GM19372 (cell line): ENCODE results near the gene SH3BP1.

ENCODE experiments used
- ATAC-seq: cut with Tn5 transposase; IDR thresholded peaks from one replicate; pipeline ENCODE4 v1.9.1; 2021; ENCODE audit warnings: mild to moderate bottlenecking, low read depth, moderate library complexity; ENCODE audit not compliant: unreplicated experiment

The SH3BP1 gene

DNA sequence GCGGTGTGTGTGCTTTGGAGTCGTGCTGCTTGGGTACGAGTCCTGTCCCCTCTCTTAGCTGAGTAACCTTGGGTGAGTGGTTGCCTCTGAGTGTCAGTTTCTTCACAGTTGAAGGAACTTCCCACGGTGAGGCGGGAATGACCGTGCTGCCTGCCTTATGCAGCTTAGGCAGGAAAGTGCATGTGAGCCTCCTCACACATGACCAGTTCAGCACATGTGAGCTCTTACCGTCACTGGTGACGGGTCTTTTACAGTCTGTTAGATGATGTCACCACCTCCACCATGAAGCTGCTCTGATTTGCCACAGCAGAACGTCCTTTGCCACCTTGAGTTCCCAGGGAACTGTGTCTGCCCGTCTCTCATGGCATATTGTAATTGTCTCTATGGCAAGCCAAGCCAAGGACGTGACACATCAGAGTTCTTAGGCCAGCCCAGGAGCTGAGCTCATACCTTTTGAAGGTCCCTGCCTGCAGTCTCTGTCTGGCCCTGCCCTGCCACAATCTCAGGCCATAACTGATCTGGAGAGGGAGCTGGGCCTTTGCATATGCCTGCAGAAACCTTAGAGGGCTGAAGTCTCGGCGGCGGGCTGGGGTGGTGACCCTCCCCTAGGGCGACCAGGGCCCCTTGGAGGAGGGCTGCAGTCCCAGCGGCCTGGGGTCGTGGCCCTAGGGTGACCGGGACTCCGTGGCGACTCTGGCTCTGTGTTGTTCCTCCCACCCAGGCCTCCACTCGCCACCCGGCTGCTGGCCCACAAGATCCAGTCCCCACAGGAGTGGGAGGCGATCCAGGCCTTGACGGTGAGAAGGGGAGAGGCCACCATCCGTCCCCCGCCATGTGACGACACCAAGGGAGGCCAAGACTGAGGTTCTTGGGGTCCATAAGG lies 23.0 kb upstream of the SH3BP1 start:
- no peak for ATAC-seq

DNA sequence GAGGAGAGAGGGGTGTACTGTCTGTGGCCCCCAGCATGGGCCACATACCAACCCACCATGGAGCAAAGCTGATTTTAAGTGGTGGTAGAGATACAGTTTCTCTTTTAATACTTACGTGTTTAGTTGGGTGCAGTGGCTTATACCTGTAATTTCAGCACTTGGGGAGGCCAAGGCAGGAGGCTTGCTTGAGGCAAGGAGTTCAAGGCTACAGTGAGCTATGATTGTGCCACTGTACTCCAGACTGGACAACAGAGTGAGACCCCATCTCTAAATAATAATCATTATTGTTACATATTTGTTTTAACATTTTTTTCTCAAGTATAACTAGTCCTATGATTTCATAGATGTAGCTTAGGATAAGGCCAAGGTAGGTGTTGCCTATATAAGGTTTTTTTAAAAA lies 22.0 kb upstream of the SH3BP1 start:
- no peak for ATAC-seq

DNA sequence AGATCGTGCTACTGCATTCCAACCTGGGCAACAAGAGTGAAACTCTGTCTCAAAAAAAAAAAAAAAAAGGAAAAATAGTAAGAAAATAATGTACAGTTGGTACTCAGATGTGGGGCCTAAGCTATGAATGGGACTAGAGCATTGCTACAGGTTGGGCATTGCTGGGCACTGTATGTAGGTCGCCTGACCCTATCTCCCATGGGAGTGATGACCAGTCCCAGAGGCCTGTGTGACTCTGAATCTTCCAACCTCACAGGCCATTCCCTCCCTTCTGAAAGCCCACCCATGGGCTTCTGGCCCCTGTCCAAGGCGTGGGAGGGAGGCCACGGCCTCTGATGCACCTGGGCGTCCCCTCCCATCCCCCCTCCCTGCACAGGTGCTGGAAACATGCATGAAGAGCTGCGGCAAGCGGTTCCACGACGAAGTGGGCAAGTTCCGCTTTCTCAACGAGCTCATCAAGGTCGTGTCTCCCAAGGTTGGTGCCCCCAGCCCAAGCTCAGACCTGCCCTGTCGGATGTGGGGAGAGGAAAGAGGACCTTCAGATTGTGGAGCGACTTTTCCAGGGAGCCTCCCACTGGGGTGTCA lies 21.3 kb upstream of the SH3BP1 start:
- ATAC-seq: no peak

DNA sequence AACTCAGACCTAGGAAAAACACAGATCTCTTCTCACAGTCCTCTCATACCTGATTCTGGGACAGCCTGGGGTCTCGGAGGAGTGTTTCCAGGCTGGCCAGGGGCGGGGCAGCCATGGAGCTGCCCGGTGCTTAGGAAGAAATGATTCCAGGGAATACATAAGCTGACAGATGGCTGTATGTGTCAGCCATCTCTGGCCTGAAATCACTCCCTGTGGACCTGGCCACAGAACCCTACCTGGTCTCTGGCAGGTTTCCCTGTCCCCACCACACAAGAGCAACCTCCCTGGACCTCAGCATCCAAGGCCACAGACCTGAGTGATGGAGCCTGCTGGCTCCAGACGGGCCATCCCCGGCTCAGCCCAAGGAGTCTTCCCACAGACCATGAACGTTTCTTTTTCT lies 20.8 kb upstream of the SH3BP1 start:
- ATAC-seq: no peak

DNA sequence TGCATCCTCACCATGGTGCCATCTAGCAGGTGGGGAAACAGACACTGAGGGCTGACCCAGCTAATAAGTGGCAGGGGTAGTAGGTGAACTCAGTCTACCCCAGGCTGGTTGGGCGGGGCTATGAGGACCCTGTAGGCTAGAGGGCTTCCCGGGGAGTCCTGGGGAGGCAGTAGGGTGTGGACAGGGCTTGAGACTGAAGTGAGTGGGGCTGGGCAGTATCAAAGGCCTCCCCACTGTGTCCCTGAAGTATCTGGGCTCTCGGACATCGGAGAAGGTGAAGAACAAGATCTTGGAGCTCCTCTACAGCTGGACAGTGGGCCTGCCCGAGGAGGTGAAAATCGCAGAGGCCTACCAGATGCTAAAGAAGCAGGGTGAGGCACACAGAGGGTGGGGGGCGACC lies 19.5 kb upstream of the SH3BP1 start:
- ATAC-seq: no peak

DNA sequence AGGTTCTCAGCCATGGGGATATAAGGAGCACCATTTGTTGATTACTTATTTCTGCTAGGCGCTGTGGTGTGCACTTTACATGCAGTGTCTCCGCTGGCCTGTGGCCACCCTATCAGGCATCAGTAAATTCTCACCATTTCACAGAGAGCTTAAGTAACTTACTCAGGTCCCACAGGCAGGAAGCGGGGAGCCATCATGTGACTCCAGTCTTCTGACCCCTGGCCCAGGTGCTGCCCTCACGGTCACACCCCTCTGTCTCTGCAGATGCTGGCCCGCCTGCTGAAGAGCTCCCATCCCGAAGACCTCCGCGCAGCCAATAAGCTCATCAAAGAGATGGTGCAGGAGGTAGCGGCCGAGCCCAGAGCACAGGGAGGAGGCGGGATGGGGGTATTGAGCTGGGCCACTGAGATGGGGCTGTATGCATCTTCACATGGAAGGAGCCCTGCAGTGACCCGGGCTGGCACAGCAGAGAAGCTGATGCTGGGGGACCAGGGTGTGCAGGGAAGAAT lies 18.1 kb upstream of the SH3BP1 start:
- no peak for ATAC-seq

DNA sequence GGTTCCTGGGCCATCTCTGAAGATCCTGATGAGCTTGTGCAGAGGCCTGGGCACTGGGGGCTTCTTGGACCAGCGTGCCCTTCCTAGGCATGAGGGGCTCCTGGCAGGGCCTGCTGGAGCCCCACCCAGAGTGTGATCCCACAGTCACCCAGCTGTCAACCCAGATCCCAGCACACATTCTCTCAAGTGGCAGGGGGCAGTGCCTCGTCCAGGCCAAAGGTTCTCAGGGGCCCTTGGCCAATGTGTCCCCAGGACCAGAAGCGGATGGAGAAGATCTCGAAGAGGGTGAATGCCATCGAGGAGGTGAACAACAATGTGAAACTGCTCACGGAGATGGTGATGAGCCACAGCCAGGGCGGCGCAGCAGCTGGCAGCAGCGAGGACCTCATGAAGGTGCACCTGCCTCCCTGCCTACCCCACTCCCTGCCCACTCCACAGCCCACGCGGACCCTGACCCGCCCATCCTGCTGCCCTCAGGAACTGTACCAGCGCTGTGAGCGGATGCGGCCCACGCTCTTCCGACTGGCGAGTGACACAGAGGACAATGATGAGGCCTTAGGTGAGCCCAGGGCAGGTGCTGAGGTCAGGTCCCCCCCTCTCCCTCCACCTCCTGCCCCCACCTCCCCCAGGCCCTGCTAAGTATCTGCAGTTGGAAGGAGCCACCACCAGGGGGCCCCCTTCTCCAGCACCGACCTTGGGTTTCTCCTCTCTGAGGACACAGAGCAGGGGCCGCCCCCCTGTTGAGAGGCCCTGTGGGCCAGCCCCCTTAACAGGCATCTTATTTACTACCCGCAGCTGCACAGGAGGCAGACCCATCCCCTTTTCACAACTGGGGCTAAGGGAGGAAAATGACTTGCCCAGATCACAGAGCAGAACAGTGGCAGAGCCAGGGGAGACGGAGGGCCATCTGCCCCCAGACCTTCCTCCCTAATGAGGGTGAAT lies 16.1 kb upstream of the SH3BP1 start:
- no peak for ATAC-seq

DNA sequence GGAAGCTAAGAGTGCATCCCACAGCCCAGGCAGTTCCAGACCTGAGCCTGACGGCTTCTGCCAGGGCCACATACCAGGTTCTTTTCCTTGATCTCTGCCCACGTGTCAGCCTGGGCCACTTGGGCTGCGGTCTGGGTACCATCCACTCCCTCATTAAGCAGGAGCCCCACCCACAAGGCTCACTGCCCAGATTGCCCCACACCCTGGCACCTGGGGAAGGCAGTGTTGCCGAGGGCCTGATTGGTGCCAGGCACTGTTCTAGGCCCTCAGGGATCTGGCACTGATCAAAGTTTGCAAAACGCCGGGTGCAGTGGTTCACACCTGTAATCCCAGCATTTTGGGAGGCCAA lies 15.5 kb upstream of the SH3BP1 start:
- ATAC-seq: no peak

DNA sequence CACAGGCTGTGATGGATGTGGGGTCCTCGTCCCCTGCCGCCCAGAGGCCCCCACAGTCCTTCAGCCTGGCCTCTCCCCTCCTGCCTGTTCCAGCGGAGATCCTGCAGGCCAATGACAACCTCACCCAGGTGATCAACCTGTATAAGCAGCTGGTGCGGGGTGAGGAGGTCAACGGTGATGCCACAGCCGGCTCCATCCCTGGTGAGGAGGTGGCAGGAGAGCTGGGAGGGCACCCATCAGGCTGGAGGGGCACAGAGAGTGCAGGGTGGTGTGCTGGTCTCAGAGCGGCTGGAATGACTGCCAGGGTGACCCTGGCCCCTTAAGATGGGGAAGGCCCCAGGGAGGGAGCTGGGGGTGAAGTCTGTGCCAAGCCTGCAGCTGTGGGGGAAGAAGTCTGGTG lies 14.6 kb upstream of the SH3BP1 start:
- ATAC-seq: no peak

DNA sequence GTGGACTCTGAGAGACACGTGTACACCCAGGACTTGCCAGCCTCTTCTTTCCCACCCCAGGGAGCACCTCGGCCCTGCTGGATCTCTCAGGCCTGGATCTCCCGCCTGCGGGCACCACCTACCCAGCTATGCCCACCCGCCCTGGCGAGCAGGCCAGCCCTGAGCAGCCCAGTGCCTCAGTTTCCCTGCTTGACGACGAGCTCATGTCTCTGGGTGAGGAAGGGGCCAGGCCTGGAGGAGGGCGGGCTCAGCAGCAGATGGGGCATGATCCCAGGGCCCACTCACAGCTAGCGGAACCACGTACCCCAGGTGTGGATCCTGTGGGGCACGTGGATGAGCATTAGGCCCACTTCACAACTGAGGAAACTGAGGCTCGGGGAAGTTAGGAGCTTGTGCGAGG lies 13.7 kb upstream of the SH3BP1 start:
- ATAC-seq: no peak

DNA sequence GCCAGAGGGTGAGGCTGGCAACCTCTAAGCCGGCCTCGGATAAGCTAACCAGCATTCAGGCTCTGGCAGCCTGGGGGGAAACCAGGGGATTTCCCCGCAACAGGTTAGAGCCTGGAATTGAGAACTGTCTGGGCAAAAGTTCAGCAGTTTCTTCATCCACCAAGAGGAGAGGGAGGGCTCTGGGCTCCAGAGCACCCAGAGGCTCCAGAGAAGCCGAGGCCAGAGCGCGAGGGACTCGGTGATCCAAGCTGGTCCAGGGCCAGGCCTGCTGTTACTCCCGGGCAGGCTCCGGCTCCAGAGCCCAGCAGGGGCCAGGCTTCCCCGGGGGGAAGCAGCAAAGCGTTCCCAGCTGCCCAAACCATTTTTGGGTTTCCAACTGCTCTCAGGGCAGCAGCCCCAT lies 13.3 kb upstream of the SH3BP1 start:
- no peak for ATAC-seq

DNA sequence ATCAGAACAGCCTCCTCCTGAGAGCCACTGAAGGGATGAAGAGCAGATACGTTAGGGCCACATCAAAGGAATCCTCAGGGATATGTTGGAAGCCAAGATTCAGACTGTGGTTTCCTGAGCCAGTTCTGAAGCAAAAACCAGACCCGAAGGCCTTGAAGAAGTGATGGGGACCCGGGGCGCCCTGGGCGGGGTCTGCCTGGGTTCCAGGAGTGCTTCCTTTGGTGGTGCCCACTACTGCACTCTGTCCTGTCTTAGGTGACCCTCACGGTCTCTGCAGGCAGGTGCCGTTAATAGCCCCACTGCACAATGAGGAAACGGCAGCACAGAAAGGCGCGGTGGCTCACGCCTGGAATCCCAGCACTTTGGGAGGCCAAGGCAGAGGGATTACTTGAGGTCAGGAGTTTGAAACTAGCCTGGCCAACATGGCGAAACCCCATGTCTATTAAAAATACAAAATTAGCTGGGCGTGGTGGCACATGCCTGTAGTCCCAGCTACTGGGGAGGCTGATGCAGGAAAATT lies 12.9 kb upstream of the SH3BP1 start:
- no peak for ATAC-seq

DNA sequence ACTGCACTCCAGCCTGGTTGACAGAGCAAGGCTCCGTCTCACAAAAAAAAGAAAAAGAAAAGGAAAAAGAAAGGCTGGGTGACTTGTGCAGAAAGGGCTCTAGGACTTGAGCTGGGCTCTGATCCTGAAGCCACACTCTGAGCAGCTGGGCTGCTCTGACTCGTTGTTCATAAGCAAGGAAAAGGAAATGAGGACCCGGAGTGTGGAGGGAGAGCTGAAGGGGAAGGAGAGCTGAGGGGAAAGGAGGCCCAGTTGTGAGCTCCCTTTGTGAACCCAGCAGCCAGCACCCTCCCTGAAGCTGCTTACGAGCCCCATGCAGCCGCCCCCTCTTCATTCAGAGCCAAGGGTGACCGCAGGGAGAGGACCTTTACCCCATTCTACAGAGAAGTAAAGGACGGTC lies 12.3 kb upstream of the SH3BP1 start:
- ATAC-seq: no peak

DNA sequence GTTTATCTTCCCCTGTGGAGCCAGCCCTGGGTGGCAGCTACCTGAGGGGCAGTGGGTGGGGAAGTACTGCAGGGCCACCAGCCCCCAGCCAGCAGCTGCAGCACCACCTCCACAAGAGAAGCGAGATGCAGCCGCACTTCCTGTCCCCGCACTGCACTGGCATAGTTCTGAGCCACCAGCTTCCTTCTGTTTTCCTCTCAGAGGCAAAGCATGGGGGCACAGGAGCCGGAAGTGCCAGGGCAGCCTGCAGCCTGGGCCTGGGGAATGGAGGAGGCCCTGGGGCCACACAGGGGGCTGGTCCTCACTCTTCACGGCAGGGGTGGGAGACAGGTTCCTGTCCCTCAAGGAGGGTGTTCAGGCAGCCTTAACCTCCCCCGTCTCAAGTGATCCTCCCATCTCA lies 11.9 kb upstream of the SH3BP1 start:
- no peak for ATAC-seq

DNA sequence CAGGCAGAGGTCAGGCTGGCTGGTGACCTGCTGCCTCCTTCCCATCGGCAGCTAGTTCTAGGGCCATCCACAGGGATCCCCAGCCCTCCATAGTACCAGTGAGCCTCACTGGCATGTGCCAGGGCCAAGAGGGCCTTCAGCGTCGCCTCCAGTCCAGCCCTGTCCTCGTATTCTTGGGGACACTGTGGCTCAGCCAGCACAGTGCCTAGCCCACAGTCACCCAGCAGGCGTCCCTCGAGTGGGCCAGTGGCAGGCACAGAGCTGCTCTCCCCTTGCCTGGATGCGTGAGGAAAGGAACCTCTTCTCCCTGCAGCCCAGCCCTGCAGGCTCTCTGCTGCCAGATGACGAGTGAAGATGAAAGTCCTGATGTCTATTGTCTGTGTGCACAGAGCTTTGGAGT lies 10.6 kb upstream of the SH3BP1 start:
- no peak for ATAC-seq

DNA sequence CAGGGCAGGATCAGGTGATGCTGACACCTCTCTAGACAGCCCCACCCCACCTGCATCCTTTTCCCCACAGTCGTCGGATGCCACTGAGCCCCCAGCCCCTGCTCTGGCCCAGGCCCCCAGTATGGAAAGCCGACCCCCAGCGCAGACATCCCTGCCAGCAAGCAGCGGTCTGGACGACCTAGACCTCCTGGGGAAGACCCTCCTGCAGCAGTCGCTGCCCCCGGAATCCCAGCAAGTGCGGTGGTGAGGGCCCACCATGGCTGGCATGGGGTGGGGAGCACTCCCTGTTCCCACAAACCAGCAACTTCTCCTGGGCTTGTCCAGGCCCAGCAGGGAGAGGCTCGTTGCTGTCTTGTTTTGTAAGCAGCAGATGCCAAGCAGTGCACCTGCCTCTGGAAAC lies 9.5 kb upstream of the SH3BP1 start:
- no peak for ATAC-seq

DNA sequence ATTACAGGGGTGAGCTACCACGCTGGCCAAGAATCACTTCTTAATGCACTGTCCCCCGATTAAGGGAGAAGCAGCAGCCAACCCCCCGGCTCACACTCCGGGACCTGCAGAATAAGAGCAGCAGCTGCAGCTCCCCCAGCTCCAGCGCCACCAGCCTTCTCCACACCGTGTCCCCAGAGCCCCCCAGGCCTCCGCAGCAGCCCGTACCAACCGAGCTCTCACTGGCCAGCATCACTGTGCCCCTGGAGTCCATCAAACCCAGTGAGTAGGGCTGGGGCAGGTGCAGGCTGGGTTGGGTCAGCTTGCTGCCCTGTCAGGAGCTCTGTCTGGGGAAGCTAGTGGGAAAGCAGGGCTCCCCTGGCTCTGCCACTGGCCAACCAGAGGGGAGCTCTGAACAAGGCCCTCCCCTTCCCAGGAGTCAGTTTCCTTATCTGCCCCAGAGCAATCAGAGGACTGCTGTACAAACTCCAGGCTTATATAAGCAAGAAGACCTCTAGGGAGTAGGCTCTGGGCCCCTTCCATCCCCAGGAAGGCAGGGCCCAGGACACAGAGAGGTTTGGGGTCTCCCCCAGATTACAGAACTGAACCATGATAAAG lies 8.5 kb upstream of the SH3BP1 start:
- ATAC-seq: no peak

DNA sequence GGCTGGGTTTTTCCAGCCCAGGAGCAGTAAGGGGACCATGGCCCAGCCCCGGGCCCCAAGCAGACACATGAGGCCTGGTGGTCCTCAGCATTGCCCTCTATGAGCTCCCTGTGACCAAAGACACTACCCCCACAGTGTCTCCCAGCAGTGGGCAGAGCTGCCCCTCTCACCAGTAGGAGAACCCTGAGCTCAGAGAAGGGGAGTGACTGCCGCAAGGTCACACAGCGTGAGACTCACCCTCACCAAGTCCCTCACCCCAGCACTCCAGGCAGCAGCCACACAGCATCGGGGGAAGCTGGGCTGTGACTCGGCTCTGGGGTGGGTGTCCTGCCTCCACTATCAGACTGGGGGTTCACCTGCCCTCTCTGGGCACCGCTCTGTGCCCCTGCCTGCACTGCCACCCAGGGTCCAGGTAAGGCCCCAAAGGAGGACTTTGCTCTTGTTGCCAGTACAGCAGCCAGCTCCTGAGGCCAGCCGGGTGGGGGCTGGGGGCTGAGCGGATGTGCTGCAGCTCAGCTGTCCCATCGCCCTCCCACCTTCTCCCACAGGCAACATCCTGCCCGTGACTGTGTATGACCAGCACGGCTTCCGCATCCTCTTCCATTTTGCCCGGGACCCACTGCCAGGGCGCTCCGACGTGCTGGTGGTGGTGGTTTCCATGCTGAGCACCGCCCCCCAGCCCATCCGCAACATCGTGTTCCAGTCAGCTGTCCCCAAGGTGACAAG lies 7.9 kb upstream of the SH3BP1 start:
- no peak for ATAC-seq

DNA sequence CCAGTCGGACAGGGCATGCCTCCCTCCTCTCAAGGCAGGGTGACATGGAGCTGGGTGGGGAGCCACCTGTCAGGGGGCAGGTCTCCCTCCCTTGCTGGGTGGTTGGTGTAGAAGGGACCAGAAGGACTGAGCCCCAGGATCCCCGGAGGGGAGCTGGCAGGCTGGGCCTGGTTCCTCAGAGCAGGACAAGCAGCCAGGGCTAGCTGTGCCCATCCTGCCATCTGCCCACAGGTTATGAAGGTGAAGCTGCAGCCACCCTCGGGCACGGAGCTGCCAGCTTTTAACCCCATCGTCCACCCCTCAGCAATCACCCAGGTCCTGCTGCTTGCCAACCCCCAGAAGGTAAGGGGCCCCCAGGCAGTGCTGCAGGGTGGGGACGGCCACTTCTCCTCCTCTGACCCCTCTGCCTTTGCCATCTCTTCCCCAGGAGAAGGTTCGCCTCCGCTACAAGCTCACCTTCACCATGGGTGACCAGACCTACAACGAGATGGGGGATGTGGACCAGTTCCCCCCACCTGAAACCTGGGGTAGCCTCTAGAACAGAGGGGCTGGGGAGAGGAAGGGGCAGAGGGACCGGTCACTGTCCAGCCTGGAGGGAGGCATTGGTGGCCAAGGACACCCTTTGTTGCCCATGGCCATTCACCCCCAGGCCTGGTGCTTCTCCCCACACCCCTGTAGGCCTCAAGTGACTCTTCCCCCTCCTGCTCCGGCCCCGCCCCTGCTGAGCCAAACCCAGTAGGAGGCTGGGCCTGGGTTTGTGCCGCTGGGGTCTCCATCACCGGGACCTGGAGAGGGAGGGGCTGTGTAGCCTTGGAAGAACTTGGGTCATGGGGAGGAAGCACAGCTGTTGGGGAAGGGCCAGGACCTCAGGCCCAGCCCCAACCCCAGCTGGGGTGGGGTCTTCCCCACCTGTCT lies 7.0 kb upstream of the SH3BP1 start:
- no peak for ATAC-seq
